ENCODE results near the gene PHLDA3.

The PHLDA3 gene

DNA sequence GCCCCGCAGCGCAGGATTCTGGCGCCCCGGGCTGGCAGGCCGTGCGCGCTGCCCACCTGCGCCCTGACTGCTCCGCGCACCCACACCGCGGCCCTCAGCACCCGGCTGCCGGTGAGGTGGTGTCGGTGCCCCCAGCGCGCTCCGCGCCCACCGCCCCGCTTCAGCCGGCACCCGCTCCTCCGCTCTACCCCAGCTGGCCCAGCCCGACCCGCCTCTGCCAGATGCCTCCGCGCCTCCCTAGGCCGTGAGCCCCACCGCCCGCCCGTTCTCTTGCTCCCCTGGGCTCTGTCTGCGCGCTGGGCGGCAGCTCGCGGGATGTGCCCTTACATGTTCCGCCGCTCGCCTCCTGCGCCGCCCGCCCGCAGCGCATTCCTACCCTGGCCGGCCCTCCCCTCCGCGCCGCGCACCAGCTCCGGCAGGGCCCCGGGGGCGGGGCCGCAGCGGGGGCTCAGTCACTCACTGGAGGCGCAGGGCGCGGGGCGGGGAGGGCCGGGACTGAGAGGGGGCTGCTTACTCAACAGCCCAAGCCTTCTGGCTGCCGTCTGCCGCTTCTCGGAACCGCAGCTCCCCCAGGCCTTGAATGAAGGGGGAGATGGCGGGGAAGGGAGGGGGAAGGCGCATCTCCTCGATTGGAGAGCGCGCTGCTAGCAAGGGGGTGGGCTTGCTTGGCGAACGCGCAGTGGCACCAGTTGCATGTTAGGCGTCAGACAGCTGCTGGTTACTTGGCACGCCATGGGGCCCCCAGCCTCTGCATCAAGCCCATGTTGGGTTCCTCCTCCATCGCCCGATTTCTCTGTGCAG is at the start of gene PHLDA3:
TSS of gene PHLDA3 (minus strand) at position 345 of the 801 bp plus-strand sequence. CDS start 402 bp downstream, outside the sequence.
- DNase-seq, result peak; percentile 88

DNA sequence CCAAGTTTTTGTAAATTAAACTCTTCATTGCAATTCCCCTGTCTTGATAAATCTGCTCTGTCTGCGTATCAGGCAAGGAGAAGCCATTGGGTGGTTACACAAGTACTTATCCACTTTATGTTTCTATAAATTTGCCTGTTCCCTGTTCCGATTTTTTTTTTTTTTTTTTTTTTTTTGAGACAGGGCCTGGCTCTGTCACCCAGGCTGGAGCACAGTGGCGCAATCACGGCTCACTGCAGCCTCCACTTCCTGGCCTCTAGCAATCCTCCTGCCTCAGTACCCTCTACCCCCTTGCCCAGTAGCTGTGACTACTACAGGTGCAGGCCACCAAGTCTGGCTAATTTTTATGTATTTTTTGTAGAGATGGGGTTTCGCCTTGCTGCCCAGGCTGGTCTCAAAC is 49.1 kb upstream of the PHLDA3 start:
- no peak for DNase-seq

DNA sequence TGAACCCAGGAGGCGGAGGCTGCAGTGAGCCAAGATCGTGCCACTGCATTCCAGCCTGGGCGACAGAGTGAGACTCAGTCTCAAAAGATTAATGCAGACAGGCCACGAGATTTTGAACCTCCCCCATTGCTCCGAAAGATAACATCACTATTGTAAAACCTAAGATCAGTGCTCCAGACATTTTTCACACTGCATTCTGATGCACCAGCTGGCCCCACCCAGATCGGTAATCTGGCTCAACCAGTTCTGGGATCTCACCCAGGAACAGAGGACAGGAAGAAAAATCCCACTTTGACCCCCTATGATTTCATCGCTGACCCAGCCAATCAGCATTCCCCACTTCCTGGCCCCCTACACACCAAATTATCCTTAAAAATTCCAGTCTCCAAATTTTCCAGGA is 48.6 kb upstream of the PHLDA3 start:
- no peak for DNase-seq

DNA sequence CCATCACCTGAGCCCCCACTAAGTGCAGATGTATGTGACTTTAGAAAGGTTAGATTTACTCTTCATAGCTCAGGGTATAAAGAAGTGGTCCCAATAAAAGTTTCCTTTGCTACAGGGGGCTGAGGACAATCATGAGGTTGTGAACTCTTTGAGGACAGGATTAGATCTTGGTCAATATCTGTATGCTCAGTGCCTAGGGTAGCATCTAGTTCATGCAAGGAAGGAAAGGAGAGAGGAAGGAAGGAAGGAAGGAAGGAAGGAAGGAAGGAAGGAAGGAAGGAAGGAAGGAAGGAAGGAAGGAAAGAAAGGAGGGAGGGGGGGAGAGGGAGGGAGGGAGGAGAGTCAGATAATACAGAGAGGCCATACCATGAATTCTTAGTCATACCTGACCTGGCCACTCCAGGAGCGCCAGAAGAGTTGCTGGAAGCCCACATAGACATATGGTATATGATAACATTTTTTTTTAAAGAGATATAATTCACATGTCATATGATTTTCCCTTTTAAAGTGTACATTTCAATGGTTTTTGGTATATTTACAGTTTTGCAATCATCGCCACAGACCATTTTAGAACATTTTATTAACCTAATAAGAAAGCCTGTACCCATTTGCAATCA is 47.6 kb upstream of the PHLDA3 start:
- DNase-seq, result no peak

DNA sequence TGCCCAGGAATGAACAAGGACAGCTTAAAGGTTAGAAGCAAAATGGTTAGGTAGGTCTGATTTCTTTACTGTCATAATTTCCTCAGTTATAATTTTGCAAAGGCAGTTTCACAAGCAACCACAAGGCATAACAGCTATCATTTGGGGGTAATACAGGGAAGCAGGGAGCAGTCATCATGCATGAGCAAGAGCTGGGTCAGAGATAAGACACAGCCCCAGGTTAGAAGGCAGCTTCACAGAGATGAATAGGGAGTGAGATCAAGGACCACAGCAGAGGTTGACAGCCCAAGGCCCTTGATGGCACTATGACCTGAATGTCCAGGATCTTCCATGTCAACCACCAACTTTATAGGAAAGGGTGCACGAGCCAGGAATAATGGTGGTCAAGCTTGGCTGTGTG is 46.9 kb upstream of the PHLDA3 start:
- DNase-seq, result no peak

DNA sequence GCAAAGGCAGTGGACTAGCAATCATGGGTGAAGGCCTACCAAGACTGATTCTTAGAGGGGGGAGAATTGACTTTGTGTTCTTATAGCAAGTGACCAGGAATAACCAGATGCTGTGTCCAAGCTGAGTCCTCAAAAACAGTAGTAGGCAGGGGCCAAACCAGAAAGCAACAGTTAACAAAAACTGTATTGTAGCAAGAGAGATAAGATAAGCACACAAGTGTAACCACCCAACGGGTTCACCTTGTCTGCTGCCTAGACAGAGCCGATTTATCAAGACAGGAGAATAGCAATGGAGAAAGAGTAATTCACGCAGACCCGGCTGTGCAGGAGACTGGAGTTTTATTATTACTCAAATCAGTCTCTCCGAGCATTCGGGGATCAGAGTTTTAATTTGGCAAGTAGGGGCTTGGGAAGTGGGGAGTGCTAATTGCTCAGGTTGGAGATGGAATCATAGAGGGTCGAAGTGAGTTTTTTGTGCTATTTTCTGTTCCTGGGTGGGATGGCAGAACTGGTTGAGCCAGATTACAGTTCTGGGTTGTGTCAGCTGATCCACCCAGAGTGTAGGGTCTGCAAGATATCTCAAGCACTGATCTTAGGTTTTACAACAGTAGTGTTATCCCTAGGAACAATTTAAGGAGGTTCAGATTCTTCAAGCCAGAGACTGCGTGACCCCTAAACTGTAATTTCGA is 46.2 kb upstream of the PHLDA3 start:
- DNase-seq, result no peak

DNA sequence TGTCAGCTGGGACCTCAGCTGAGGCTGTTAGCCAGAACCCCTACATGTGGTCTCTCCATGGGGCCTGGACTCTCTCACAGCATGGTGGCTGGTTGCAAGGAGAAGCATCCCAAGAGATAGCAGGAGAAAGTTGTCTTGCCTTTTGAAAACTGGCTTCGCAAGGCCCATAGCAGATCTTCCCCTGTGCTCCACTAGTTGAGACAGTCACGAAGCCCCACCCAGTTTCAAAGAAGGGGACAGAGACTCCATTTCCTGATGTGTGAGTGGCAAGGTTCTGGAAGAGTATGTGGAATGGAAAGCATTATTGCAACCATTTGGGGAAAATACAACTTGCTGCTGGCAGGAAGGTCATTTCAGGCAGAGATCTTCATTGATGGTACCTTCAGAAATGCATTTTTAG is 45.5 kb upstream of the PHLDA3 start:
- no peak for DNase-seq

DNA sequence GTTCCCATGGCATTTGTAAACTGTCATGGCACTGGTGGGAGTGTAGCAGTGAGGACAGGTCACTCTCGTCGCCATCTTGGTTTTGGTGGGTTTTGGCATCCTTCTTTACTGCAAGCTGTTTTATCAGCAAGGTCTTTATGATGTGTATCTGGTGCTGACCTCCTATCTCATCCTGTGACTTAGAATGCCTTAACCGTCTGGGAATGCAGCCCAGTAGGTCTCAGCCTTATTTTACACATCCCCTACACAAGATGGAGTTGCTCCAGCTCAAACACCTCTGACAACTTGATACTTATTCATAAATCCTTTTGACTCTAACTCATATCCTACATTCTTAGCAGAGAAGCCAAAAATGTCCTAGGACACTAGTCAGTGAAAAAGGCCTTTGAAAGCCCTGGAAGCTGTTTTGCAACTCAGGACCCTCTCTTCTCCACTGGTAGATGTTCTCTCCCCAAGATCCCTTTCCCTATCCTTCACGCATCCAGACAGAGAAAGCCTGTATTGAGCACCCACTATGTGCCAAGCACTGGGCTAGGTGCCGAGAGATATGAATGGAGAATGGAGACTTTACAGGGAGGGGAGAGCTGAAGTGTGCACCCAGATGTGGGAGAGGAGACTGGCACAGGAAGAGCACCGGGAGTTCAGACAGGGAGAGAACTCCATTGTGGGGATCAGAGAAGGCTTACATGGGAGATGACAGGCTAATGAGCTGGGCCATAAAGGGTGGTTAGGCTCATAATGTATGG is 44.7 kb upstream of the PHLDA3 start:
- DNase-seq, result no peak

DNA sequence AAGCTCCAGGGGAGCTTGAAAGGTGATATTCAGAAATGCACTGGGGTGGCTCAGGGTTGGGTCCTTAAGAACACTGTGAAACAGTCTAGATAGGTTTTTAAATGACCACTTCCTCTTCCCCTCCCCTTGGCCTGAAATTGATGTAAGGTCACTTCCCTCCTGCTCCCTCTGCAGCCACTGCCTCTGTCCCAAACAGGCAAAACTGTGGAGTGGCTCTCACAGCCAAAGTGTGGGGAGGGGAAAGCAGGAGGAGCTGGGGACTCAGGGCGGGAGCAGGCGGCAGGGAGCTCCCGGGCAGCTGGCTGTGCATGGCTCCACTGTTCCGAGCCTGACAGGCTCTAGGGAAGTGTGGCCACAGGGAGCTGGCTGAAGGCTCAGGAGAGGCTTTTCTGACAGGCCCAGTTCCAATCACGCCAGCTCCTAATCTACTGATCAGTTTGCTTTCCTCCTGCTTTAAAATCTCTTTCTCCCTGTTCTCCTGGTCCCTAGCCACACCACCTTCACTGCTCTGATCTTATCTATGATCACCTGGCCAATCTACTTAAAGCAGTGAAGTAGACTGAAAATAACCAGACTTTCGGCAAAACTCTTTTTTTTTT is 43.1 kb upstream of the PHLDA3 start:
- DNase-seq, result no peak

DNA sequence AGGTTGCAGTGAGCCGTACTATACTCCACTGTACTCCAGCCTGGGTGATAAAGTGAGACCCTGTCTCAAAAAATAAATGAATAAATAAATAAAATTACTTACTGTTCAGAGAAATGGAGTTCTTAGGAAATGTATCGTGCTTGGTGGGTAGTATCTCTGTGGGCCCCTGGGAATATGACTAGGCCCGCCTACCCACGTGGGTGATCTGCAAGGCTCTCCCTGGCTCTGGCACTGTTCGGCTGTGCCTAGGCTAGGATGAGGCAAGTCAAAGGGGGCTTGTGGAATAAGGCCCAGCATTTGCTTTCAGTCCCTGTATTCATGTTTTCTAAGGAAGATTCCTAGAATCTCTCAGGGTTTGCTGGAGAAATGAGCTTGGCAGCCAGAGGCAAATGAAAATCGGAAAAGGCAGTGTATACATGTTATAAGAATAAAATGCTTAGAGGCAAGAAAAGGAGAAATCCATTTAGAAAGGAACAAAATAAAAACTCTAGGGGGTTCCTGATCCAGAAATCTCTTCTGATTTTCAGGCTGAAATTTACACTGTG is 42.5 kb upstream of the PHLDA3 start:
- no peak for DNase-seq

DNA sequence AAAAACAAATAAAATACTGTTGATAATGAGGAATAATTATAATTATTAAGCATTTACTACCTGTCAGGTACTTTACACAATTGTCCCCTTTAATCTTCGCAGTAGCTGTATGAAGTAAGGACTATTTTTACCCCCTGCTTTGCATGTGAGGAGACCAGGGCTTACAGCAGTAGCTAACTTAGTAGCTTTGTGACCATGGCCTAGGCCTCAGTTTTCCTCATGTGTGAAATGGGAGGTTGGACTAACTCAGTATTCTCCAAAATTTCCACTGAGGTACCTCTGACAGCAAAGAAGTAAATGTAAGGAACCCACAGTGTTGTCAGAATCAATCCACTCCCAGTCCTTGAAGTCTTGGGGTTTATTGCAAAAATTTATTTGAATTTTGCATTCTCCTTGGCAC is 41.7 kb upstream of the PHLDA3 start:
- DNase-seq, result no peak

DNA sequence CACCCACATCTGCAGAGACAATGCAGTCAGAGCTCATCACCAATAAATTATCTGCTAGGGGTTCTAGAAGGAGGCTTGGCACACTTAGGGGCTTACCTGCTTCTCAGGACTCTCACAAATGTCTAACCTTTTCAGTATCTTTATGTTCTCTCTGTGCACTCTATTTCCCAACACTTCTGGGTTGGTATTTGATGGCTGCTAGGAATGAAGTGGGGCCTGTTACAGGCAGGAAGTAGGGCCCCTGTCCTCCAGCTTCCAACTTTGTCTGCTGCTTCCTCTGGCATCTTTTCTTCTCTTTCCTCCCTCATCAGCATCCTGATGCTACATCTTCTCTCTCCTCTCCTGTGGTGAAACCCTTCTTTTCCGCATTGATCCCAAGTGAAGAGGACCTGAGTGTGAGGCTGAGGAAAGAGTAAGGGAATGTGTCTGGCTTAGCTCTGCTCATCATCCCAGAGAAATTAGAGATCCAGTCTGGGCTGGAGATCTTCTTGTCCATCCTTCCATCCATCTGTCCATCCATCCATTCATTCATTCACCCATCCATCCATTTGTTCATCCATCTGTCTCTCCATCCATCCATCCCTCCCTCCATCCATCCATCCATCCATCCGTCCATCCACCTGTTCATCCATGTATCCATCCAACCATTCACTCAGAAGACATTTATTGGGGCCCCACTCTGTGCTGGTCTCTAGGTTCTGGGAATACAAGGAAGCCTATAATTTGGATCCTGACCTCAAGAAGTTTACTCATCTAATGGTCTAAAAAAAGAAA is 40.8 kb upstream of the PHLDA3 start:
- DNase-seq, result no peak

DNA sequence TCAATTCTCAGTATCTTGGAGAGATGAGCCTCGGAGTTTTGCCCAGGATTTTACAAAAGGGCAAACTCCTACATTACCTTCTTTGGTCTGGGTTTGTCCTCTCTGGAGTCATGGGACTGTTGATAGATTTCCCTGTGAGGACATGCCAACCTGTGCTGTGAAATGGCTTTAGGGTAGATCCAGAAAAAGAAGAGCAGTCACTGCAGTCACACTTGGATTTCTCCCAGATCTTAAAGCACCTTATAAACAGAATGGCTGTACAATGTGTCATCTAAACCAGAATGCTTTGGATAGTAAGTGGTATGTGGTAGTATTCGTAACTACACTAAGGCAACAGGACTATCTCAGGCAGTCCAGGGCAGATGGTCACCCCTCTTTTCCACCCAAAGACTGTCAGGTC is 39.8 kb upstream of the PHLDA3 start:
- DNase-seq, result no peak

DNA sequence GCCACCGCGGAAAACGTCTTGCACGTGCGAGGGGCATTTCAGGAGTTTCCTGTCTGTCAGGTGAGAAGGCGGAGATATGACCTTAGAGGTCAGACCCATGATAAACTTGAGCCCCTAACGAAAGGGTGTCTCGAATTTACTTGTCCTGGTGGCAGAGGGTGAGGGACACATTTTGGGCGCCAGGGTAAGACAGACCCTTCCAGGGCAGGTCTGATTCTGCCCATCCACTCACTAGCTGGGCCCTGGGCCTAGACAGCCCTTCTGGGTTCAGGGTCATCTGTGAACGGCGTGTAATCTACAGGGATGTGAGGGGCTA is 38.3 kb upstream of the PHLDA3 start:
- no peak for DNase-seq

DNA sequence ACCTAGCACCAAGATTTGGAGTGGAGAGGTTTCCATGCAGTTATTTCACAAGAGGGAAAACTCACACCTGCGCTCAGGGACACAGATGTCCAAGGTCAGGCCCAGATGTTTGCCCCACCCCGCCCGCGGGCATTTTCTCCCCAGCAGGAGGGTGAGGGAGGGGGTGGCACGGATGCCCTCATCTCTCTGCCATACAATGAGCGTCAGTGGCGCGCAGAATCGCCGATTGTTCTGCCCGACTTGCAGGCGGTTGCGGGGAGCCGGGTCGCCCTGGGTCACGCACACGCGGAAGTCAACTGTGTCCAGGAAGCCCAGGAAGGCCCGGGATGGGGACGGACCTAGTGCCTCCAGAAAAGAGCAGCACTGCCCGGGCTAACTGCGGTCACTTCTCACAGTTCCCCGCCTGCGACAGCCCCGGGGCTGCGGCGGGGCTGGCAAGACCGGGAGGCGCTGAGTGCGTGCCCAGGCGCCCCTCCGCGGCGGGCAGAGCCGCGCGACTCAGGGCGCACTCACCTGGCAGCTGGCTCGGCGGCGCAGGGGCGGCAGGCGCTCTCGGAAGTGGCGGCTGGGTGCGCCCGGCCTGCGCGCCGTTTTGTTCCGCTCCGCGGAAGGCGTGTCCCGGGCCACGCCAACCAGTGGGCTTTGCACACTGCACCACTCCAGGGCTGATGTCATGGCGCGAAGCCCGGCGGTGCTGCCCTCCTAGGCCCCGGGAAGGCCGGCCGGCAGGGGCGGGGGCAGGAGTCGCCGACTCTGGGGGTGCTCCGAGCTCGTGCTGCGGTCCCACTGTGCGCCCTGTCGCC is 37.8 kb upstream of the PHLDA3 start, which contains the start of gene CSRP1:
TSS of gene CSRP1 (minus strand) at position 567 of the 803 bp plus-strand sequence. CDS start 10,820 bp downstream, outside the sequence.
- DNase-seq, result peak; percentile 48

DNA sequence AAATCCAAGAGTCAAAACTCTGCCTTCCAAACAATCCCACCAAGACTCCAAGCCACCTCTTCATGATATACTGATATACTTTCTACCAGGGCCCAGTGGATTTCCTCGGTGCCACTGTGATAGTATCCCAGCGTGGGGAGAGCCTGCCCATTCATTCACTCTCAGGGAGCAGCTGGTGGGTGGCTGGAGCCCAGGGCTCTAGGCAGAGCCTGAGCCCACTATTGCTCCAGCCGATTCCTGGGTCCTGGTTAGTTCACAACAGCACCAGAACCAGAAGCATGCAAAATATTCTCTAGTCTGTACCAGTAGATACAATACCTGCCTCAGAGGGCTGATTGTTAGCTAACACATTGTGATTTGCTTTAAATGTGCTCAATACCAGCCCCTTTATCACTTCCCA is 37.1 kb upstream of the PHLDA3 start:
- no peak for DNase-seq

DNA sequence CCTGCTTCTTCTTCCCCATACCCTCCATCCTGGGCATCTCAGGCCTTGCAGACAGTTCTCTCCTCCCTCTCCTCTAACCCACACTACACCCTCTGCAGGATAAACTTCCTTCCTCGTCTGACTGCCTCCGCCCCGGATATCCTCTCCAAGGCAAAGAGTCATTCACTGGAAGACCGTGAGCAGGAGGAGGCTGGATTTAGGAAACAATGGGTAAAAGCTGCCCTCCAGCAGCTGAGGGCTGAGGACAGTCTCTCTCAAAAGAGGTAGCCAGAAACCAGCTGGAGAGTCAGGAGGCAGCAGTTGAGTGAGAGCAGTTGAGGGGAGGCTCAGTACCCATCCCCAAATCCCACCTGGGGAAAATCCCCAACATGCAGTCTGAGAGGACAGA is 36.5 kb upstream of the PHLDA3 start:
- no peak for DNase-seq

DNA sequence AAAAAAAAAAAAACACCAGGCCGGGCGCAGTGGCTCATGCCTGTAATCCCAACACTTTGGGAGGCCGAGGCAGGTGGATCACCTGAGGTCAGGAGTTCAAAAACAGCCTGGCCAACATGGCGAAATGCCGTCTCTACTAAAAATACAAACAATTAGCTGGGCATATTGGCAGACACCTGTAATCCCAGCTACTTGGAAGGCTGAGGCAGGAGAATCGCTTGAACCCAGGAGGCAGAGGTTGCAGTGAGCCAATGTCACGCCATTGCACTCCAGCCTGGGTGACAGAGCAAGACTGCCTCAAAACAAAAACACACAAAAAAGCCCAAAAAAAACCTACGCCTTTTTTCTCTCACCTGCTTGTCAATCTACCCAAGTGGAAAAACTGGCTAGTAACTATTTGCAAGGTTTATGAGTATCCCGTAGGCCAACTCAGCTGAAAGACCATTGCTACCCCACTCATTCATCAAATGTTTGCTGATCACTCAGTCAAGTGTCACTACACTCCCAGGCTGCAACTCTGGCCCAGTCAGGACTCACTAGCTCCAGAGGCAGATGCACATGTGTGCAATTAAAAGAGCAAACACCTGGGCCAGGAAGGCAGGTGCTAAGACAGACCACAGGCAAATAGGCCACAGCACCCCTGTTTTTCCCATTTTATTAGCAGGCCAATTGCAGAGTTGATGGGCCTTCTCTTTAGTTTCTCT is 36.0 kb upstream of the PHLDA3 start:
- DNase-seq, result no peak

DNA sequence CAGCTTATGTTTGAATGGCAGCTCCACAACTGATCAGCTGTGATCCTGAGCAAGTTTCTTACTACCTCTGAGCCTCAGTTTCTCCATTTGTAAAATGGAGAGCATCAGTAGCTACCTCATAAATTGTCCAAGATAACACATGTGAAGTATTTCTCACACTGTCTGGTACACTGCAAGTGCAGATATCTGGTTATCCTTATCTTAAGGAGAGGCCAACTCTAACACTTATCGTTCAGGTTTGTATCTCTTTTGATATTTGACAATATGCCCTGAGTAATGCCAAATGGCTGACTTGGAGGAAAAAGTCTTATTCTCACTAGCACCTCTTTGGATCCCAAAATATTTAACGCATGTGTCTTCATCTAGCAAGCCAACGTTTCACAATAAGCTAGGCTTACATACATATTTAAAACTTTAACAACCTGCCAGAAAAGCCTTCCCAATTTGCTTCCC is 35.2 kb upstream of the PHLDA3 start:
- no peak for DNase-seq

Data from T1000 (cell line).